ENCODE data around the gene TMEM187.

TMEM187 gene

DNA sequence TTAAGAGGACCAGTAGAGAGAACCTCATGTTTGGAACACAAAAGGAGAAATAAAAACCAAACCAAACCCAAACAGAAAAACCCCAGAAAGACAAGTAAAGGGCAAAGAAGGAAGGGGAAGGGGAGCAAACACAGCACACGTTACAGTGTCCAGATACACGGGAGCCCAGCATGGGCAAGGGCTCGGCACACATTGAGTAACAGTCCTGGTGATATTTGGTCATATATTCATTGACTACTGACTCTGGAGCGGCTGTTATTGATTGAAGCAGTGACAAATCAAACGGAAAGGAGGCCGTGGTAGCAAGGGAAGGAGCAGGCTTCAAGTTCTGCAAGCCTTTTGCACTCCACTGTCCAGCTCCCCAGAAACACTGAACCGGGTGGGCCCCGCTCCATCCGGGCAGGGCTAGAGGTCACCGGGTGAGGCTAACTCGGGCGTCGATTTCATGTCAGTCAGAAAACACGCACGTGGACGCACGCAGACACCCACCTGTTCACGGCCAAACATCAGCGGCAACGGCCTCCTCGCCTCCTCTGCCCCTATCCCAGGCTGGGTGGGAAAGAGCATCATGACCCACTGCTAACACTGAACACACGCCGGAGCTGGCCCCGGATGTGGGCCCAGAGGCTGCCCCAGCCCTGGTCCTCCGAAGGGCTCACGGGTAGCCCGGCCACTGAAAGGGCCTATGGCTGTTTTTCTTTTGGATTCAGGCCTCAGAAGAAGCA lies 50.9 kb downstream of the TMEM187 start:
- DNase-seq = no peak

DNA sequence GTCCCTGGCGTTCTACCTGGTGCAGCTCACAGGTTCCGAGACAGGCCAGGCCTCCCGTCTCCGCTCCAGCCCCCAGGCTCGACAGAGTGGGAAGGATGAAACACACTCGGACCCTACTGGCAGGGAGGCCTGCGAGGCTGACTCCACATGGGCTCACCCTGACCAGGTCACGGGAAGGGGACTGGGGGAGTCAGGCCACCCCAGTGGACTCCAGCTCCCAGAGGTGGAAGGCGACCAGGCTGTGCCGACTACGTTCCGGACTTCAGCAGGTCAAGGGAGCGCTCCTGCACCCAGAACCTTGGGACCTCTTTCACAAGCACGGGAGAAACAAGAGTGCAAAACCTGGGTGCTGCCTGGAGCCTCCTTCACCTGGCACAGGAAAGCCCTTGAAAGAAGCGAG lies 51.7 kb downstream of the TMEM187 start:
- no peak for DNase-seq

DNA sequence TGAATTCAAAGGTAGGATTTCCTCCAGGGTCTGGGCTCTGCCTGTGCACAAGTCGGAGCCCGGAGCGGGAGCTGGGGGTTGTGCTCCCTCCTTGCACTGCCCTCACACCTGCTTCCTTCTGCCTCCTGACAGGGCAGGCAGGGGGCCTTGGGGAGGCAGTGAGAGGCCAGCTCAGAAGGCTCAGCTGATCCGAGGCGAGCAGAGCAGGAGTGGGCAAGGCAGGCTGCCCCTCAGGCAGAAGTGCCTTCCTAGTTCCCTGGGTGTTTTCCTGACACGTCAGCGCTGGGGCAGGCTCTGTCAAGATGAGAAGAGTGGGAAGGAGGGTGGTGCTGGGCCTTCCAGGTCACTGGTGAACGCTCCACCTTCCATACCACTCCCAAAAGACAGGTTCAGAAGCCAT lies 52.7 kb downstream of the TMEM187 start:
- no peak for DNase-seq

DNA sequence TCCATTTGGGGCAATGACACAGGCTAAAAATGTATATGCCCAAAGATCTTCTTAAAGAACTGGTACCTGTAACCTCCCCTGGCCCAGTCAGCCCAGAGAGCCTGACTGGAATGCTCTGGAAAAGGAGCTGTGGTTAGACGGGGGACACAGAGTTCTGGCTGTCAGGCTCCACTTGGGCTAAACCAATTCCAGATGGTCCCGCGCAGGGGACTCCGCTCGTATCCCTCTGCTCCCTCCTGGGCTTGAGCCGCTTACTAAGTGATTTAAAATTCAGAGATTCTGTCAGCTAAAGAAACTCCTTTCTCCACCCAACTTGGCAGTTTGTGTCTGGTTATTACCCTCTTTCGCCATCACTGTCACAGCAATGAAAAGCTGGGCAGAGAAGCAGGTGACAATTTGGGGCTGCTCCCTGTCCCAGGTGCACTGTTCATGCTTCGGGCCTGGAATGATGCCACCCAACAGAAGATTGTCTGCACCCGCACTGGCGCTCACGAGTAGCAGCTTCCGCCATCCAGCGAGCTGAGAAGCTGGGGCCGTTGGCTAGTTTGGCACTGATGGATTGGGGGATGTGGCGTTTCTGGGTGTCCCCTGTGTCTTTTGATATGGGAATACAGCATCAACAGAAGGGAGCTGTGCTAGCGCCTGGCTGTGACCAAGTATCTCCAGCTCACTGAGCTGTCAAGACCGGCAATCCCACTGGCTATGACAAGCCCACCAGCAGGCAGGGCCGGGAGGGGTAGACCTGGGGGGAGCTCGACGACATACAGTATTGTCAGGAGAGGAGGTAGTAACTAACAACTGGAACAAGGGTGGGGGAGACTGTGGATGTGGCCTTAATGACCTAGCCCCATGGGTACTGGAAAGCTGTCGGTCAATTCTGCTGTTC lies 53.8 kb downstream of the TMEM187 start:
- no peak for DNase-seq

DNA sequence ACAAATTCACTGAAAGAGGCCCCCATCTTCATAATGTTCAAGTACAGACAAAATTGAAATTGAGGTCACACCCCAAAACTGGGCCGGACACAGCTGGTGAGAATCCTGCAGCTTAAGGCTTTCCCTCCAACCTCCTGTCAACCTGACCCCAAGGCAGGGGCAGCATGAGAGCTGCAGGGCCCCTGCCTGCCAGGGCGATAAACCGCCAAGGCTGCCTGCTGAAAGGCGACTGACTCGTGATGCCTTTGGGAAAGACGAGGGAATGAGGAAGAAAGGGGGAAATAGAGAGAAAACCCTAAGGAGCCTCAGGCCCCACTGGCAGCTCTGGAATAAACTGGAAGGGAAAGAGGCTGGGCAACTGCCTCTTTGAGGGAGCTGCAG lies 54.5 kb downstream of the TMEM187 start:
- DNase-seq = no peak

DNA sequence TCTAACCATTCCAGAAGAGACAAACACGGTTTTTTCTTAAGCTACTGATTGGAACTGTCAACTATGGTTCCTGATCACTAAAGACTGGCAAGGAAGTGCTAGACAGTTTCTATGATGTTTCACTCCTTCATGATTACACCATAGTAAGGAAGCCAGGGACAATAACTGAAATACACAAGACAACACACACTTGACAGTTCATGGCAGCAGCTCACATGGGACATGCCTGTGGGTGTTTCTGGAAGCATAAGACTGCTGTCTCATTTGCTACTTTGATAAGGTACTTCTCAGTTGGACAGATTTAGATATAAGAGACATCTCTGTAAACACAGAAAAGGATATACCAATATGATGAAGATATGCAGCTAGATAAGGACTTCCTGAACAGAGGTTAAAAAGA lies 55.4 kb downstream of the TMEM187 start:
- no peak for DNase-seq

DNA sequence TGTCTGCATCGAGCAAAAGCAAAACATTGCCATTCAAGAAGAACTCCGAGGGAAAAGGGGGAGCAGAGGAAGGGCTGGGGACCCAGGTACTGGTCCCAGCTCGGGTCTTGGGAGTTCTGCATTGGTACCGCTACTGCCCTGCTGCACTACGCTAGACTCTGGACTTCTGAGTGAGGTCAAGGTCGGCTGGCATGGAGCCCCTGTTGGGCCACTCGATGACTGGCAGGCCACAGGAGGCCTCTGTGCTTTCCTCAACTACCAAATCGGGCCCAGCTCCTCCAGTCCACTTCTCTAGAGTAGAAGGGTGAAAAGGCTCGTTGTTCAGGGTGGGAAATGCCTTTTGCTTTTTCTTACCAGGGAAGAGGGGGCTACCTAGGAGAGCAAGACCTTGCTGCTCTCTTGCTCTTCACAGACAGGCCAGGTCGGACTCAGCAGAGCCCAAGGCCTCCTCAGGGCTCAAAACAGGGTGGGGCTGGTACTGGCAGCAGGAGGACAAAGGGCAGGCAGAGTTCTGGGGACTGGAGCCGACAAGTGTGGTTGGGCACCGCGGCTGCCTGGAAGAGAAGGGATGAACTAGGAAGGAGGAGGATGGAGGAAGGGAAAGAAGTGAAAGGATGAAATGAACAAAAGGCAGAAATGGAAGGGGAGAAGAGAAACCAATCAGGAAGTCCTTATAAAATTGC lies 56.1 kb downstream of the TMEM187 start:
- DNase-seq = no peak

DNA sequence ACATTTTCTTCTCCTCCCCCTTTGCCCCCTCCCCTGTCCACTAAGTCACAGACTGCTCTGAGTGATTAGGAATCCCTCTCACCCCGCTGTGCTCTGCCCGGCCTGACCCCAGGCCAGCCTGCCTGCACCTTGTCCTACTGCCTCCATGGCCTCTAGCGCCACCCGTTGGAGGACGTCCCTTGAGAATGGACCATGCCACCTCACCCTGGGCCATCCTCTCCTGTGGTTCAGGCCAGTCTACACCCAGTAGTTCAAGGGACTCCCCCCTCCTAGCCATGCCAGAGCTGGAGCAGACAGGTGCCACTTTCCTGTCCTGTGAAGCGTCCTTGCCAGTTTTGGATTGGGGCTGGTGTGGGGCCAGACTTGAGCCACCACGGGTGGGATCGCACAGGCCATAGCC lies 56.9 kb downstream of the TMEM187 start:
- DNase-seq = no peak

DNA sequence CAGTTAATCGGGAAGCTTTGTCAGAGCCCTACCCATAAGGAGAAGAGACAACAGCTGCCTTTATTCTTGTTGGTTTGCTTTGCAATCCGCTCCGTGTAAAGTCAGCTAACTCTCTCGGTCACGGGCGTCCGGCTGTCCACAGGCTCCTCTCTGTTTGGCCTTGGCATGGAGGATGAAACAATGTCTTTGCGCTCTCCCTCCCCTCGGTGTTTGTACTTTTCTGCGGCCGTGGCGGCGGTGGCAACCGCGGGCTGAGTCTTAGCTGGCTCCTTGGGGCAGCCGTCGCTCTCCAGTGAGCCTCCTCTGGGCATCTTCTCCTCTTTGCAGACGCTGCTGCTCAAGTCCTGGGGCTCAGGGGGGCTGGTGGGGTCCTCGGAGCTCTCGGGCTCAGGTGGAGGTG lies 57.7 kb downstream of the TMEM187 start:
- DNase-seq = no peak

DNA sequence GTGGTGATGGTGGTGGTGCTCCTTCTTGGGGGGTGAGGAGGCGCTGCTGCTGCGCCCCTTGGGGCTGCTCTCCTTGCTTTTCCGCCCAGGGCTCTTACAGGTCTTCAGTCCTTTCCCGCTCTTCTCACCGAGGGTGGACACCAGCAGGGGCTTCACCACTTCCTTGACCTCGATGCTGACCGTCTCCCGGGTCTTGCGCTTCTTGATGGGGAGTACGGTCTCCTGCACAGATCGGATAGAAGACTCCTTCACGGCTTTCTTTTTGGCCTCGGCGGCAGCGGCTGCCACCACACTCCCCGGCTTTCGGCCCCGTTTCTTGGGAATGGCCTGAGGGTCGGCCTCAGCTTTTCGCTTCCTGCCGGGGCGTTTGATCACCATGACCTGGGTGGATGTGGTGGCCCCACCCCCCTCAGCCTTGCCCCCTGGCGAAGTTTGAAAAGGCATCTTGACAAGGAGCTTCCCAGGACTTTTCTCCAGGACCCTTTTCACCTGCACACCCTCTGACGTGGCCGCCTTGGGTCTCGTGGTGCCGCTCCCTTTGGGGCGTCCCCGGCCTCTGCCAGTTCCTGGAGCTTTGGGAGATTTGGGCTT lies 58.3 kb downstream of the TMEM187 start:
- no peak for DNase-seq

DNA sequence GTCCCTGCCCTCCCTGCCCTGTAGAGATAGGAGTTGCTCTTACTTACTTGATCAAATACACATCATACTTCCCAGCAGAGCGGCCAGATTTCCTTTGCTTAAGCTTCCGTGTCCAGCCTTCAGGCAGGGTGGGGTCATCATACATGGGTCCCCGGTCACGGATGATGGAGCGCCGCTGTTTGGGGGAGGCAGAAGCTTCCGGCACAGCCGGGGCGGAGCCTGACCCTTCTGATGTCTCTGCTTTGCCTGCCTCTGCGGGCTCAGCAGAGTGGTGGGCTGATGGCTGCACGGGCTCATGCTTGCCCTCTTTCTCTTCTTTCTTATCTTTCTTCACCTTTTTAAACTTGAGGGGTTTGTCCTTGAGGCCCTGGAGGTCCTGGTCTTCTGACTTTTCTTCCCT lies 59.6 kb downstream of the TMEM187 start:
- DNase-seq = no peak

DNA sequence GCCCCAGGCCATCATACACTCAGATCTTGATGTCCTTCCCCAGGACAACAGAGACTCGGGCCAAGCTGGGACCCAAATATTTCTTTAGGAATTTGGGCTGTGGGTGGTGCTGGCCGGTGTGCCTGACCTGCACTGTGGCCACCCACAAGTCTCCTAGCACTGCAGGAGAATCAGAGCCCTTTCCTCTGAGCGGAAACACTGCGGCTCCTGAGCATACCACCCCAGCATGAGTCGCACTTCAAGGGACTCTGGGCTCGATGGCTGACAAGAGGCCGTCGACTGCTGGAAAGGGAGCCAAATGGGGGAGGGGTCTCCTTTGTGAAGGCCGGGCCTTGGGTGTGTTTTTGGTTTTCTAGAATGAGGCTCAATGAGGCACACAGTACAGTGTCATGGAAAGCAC lies 60.1 kb downstream of the TMEM187 start:
- DNase-seq = no peak

Measured in COR-L47 (cell line).